Stimulated activated CD8-positive, alpha-beta memory T cell treated with anti-CD3 and anti-CD28 coated beads, Interleukin-7, amount 100 ng/mL, for 48 hours (primary cell): Measurements from ENCODE around the gene RFX8.
A peak's percentile ranks its signal among the peaks of the same experiment; 100 is the strongest.

ENCODE experiments used
- DNase-seq, 2 donors: peaks; one replicate each; pipeline ENCODE4 v3.0.0-alpha.2; 2020; ENCODE audit warnings: low read depth in 1 of 2; ENCODE audit errors: extremely low read depth in 1 of 2

Gene RFX8

GRCh38 chr2:101415220-101415619 lies 59.7 kb downstream of the RFX8 start:
- DNase-seq, result no peak

- no peak for DNase-seq
Observed at GRCh38 chr2:101412092-101412694, 62.7 kb downstream of the RFX8 start.

- DNase-seq, result no peak
Observed at GRCh38 chr2:101410746-101411145, 64.2 kb downstream of the RFX8 start.

- DNase-seq, result no peak
Observed at GRCh38 chr2:101410114-101410513, 64.8 kb downstream of the RFX8 start.

DNA sequence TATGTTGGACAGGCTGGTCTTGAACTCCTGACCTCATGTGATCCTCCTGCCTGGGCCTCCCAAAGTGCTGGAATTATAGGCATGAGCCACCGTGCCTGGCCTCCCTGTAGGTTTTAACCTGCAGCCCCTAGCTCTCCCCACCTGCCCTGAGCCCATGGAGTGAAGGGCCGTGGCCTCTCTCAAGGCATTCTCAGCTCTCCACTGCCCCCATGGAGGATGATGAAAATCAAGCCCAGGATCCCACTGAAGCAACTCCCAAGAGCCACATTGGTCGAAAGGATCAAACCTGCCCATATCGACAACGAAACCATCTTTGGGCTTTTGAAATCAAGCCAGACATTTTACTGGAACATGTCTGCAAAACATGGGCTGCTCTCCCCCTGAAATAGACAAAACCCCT lies 65.2 kb downstream of the RFX8 start:
- DNase-seq, result no peak

- no peak for DNase-seq
Observed at GRCh38 chr2:101408925-101409324, 66.0 kb downstream of the RFX8 start.

GRCh38 chr2:101405351-101405899 lies 69.5 kb downstream of the RFX8 start:
- no peak for DNase-seq

GRCh38 chr2:101403745-101404144 lies 71.2 kb downstream of the RFX8 start:
- no peak for DNase-seq

- no peak for DNase-seq
Observed at GRCh38 chr2:101402630-101403029, 72.3 kb downstream of the RFX8 start.

- no peak for DNase-seq
Observed at GRCh38 chr2:101401906-101402305, 73.0 kb downstream of the RFX8 start.

DNA sequence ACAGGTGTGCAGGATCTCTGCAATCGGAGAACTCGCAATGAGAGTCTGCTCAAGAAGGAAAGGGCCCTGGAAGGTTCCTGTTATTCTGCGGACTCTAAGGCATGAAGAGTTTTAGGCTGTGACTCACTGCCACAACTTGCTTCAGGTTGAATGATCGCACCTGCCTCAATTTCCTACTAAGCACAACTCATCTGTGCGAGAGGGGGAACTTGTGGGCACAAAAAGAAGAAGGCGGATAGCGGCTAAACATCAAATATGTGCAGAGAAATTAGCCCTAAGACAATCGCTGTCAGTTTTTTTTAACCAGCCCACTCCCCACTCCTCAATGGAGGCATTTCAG lies 73.6 kb downstream of the RFX8 start:
- no peak for DNase-seq

DNA sequence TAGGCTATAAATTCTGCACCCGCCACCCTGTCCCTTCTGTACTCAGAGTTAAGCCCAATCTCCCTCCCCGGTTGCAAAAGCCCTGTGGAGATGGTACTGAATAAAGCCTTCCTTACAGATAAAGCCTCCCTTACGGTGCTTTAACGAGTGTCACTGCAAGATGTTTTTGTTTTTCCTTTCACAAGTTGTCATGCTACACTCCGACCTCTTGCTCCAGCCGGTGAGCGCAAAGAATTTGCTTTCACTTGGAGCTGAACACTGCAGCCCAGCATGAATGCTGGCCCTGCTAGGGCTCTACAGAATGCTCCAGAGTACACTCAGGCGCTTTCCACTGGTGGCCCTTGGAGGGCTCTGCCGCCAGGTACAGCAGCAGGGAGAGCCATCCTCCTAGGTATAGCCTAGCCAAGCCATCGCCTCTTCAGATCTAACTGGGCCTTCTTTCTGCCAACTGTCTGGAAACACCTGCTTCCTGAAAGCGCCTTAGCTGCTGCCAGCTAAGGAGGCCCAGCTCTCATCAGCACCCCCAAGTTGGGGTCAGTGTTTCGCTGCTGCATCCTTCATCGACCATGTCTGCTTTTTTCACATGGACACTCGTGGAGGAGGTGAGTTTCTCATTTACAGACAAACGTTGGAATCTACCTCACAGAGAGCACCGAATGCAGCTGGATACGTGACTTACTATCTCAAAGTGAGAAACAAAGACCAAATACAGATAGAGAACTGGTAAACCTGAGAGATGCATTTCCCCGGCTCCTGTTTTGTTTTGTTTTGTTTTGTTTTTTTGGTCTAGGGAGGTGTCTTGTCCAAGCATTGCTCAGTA lies 74.2 kb downstream of the RFX8 start:
- no peak for DNase-seq

DNA sequence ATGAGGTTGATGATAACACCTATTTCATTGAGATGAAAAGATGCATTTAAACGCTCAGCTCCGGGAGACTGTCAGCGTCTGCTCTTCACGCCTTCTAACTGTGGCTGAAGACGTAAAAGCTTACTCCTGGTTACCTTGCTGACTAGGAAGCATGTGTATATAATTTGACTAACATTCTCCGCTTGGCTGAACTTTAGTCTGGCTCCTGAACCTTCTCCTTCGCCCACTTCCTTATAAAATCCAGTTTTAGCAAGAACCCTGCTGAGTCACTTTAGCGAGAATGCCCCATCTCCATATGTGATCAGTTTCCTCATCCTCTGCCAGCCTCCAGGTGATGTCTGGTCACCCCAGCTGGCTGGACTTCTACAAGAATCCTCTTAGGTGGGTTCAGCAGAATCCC lies 74.9 kb downstream of the RFX8 start:
- no peak for DNase-seq

DNA sequence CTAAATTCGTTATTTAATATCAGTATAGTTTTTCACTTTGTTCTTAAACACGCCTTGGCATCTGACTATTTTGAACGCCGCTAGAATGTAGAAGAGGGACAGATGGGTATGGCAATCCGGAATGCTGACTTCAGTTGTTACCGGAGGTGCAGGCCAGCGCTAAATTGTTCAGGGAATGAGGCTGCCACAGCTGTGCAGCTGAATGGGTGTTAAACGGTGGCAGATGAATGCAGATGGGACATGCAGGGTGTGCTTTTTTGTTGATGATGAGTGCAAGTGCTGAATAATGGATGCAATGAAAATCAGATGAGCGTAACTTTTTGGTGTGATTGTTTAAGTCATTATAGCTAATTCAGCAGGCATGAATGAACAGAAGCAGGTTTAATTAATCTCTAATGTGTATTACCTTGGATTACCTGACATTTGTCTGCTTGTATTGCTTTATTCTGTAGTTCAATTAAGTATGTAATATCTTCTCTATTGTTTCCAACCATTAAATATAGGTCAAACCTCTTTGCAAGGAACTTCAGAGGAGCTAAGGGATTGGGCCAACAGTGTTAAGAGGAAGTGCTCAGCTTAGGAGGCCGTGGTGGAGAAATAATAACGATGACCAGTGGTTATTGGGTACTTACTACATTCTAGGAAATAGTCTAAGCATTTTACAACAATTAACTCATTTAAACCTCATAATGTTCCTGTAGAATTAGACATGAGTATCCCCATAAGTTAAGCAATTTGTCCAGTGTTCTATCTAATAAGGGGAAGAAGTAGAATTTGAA lies 75.7 kb downstream of the RFX8 start:
- DNase-seq, result no peak

DNA sequence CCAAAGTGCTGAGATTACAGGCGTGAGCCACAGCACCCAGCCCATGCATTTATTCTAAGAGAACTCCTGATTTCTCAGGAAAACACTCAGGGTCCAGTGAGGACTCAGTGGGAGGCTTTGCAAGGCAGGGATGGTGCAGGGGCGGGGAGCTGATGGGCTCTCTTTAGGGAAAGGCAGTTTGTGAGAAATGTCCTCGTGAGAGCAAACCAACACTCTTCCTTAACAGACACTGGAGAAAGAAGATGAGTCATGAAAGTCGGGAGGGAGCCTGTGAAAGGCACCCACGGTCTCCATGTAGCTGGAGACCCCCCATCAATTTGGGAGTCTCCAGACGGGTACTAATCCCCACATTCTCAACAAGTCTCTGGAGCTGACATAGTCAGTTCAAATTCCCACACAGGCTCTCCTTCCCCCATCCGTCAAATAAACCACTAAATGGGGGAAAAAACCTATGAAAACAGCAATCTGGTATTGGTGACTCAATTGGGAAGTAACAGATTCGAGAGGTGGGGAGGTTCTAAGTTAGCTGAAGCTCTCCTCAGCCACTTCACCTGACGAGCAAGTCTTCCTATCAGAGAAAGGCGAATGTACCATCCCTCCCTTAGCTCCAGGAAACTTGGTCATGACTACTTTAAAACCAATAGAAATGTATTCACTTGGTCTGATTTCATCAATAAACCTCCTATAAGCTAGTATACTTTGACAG lies 76.6 kb downstream of the RFX8 start:
- no peak for DNase-seq

- no peak for DNase-seq
Observed at GRCh38 chr2:101396316-101396717, 78.6 kb downstream of the RFX8 start.

GRCh38 chr2:101395545-101396315 lies 79.2 kb downstream of the RFX8 start:
- DNase-seq, result no peak

DNA sequence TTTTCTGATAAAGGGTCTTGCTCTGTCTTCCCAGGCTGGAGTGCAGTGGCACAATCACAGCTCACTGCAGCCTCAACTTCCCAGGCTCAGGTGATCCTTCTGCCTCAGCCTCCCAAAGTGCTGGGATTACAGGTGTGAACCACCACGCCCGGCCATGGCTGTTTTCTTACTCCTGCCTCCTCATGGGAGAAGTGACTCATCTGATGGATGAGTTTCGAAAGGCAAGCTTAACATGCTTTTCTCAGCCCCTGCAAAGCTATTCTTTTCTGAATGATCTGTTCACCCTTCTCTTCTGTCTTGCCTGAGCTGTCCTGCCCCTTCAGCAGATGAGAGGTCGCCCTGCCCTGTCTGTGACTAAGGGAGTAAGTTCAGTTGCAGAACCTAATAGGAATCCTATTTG lies 86.7 kb downstream of the RFX8 start:
- no peak for DNase-seq

DNA sequence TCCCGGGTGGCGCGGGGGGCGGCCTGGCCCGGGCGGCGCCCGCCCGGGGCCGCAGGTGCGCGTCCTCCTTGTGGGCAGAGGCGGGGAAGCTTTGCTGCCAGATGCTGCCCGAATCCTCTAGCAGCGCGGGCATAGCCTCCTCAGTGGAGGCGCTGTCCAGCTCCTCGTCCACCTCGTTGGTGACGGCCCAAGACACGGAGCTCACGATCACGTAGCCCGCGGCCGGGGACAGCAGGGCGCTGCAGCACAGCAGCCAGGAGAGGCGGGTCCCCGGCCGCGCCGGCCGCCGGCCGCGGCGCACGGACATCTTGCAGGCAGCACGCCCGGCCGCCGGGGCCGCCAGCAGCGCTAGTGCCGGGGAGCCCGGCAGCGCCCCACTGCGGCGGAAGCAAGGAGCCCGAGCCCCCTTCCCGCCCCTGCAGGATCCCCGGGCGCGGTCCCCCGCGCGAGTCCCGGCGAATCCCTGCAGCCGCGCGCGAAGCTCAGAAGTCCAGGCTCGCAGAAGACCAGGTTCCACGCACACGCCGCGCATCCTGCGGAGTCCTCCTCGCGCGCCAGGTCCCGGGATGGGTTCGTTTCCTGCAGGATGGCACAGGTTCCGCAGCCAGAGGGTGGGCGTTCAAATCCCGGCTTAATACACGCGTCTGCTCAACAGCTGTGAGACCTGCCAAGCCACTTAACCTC lies 87.6 kb downstream of the RFX8 start, which contains the start of gene CREG2:
Gene CREG2, minus strand, starts transcription at position 353 of the 684 bp plus-strand sequence. Its CDS starts 46 bp downstream, at position 307.
- peak; percentile 14 to 21 for DNase-seq
